HEK293 (cell line): ENCODE results near the gene TRAP1.
A peak's percentile ranks its signal among the peaks of the same experiment; 100 is the strongest.

ENCODE experiments used
- KLF16 ChIP-seq: fragments of 450-650 bp; formaldehyde crosslinking; IDR thresholded peaks from 2 replicates; pipeline ENCODE4 v1.5.1; 2017; ENCODE audit warnings: missing biosample characterization, missing genetic modification characterization
- MEIS1 ChIP-seq: sonication (generic); formaldehyde crosslinking; IDR thresholded peaks from 2 replicates; pipeline ENCODE4 v1.8.1; 2022; ENCODE audit warnings: missing genetic modification reagents, mild to moderate bottlenecking, borderline replicate concordance
- SP3 ChIP-seq: fragments of 450-650 bp; formaldehyde crosslinking; IDR thresholded peaks from 2 replicates; pipeline ENCODE4 v1.5.1; 2016; ENCODE audit warnings: missing biosample characterization, missing genetic modification characterization
- SP7 ChIP-seq: fragments of 450-650 bp; formaldehyde crosslinking; IDR thresholded peaks from 2 replicates; pipeline ENCODE4 v1.5.1; 2016; ENCODE audit warnings: missing biosample characterization, missing genetic modification characterization
- YY1 ChIP-seq: fragments of 450-650 bp; formaldehyde crosslinking; IDR thresholded peaks from 2 replicates; pipeline ENCODE4 v1.5.1; 2018; ENCODE audit warnings: missing biosample characterization, missing genetic modification characterization
- ZBTB1 ChIP-seq: fragments of 450-650 bp; formaldehyde crosslinking; IDR thresholded peaks from 2 replicates; pipeline ENCODE4 v1.5.1; 2016; ENCODE audit warnings: missing biosample characterization, missing genetic modification characterization
- ZBTB21 ChIP-seq: fragments of 450-650 bp; formaldehyde crosslinking; IDR thresholded peaks from 2 replicates; pipeline ENCODE4 v1.5.1; 2017; ENCODE audit warnings: missing biosample characterization, missing genetic modification characterization
- ZNF10 ChIP-seq: fragments of 450-650 bp; formaldehyde crosslinking; IDR thresholded peaks from 2 replicates; pipeline ENCODE4 v1.5.1; 2017; ENCODE audit warnings: missing biosample characterization, missing genetic modification characterization
- ZNF19 ChIP-seq: fragments of 450-650 bp; formaldehyde crosslinking; IDR thresholded peaks from 2 replicates; pipeline ENCODE4; 2016; ENCODE audit warnings: missing biosample characterization, missing genetic modification characterization, low read depth
- ZNF2 ChIP-seq: fragments of 450-650 bp; formaldehyde crosslinking; IDR thresholded peaks from 2 replicates; pipeline ENCODE4 v1.5.1; 2016; ENCODE audit warnings: missing biosample characterization, missing genetic modification characterization
- ZNF324 ChIP-seq: fragments of 450-650 bp; formaldehyde crosslinking; IDR thresholded peaks from 2 replicates; pipeline ENCODE4 v1.5.1; 2016; ENCODE audit warnings: missing biosample characterization, missing genetic modification characterization
- ZNF335 ChIP-seq: fragments of 450-650 bp; formaldehyde crosslinking; conservative IDR thresholded peaks from 2 replicates; pipeline ENCODE4 v1.5.1; 2016; ENCODE audit warnings: missing biosample characterization, missing genetic modification characterization
- ZNF423 ChIP-seq: fragments of 450-650 bp; formaldehyde crosslinking; IDR thresholded peaks from 2 replicates; pipeline ENCODE4 v1.5.1; 2016; ENCODE audit warnings: missing biosample characterization, missing genetic modification characterization
- ZNF561 ChIP-seq: fragments of 450-650 bp; IDR thresholded peaks from 2 replicates; pipeline ENCODE4 v1.5.1; 2018; ENCODE audit warnings: missing biosample characterization, missing genetic modification characterization, borderline replicate concordance
- ZNF596 ChIP-seq: fragments of 450-650 bp; IDR thresholded peaks from 2 replicates; pipeline ENCODE4 v1.5.0; 2018; ENCODE audit warnings: missing biosample characterization, mild to moderate bottlenecking, missing genetic modification characterization, moderate library complexity
- ZNF600 ChIP-seq: fragments of 450-650 bp; formaldehyde crosslinking; IDR thresholded peaks from 2 replicates; pipeline ENCODE4 v1.5.1; 2016; ENCODE audit warnings: missing biosample characterization, missing genetic modification characterization
- ZNF610 ChIP-seq: fragments of 450-650 bp; formaldehyde crosslinking; IDR thresholded peaks from 2 replicates; pipeline ENCODE4 v1.5.1; 2016; ENCODE audit warnings: missing biosample characterization, missing genetic modification characterization, borderline replicate concordance
- ZNF660 ChIP-seq: fragments of 450-650 bp; IDR thresholded peaks from 2 replicates; pipeline ENCODE4 v1.5.1; 2018; ENCODE audit warnings: missing biosample characterization, mild to moderate bottlenecking, missing genetic modification characterization
- ZNF677 ChIP-seq: fragments of 450-650 bp; IDR thresholded peaks from 2 replicates; pipeline ENCODE4 v1.5.0; 2018; ENCODE audit warnings: missing biosample characterization, mild to moderate bottlenecking, missing genetic modification characterization, moderate library complexity
- ZNF777 ChIP-seq: fragments of 450-650 bp; formaldehyde crosslinking; IDR thresholded peaks from 2 replicates; pipeline ENCODE4 v1.5.1; 2017; ENCODE audit warnings: missing biosample characterization, missing genetic modification characterization, borderline replicate concordance
- ZNF785 ChIP-seq: fragments of 450-650 bp; formaldehyde crosslinking; IDR thresholded peaks from 2 replicates; pipeline ENCODE4 v1.5.1; 2016; ENCODE audit warnings: missing biosample characterization, missing genetic modification characterization
- ZNF792 ChIP-seq: fragments of 450-650 bp; formaldehyde crosslinking; IDR thresholded peaks from 2 replicates; pipeline ENCODE4 v1.5.1; 2016; ENCODE audit warnings: missing biosample characterization, missing genetic modification characterization
- ZNF837 ChIP-seq: fragments of 450-650 bp; formaldehyde crosslinking; IDR thresholded peaks from 2 replicates; pipeline ENCODE4 v1.5.1; 2016; ENCODE audit warnings: missing biosample characterization, missing genetic modification characterization
- ZNF843 ChIP-seq: fragments of 450-650 bp; formaldehyde crosslinking; IDR thresholded peaks from 2 replicates; pipeline ENCODE4 v1.5.1; 2016; ENCODE audit warnings: missing biosample characterization, missing genetic modification characterization
- TF ChIP-seq, protein P1 (sequence below): fragments of 450-650 bp; formaldehyde crosslinking; IDR thresholded peaks from 2 replicates; pipeline ENCODE4 v1.5.1; 2016; ENCODE audit warnings: missing biosample characterization, missing genetic modification characterization
- TF ChIP-seq, protein P2 (sequence below): fragments of 450-650 bp; formaldehyde crosslinking; IDR thresholded peaks from 2 replicates; pipeline ENCODE4 v1.5.1; 2016; ENCODE audit warnings: missing biosample characterization, missing genetic modification characterization
- TF ChIP-seq, protein P3 (sequence below): fragments of 450-650 bp; formaldehyde crosslinking; IDR thresholded peaks from 2 replicates; pipeline ENCODE4 v1.5.1; 2016; ENCODE audit warnings: missing biosample characterization, missing genetic modification characterization
- TF ChIP-seq, protein P4 (sequence below): fragments of 450-650 bp; formaldehyde crosslinking; IDR thresholded peaks from 2 replicates; pipeline ENCODE4 v1.5.1; 2016; ENCODE audit warnings: missing biosample characterization, missing genetic modification characterization

Gene TRAP1

DNA sequence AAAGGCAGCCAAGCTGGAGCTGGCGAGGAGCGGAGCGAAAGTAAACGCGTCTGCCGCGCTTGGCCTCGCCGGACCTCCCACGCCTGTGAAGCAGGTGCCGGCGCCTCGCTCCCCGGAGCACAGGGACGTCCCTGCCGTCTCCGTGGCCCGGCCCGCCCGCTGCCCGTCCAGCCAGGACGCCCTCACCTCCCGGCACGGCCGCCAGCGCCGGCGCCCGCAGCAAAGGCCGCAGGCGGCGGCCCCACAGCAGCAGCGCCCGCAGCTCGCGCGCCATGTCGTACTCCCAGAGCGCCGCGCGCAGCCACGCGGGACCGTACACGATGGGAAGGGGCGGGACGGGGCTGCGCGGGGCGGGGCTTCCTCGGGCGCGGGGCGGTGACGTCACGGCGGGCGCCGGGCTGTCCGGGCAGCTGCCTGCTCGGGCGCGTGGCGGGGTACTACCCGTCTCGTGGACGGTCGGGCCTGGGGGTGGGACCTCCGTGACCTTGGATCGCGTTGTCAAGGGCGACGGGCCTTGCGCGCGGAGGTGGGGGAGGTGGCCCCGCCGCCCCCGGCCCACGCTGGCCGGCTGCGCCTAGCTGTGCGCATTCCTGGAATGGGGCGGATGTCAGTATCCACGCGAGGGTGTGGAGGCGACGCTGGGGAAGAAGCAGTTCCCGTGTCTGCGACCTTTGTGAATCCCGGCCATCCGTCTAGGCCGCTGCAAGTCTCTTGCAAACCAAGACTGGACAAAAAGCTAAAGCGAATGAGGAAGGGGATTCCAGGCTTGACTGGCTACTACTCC, at the start of gene TRAP1 (continued):
- TF ChIP-seq ZBTB1 (tag by site-specific recombination), result peak; percentile 82; the same call in 1 of the 2 replicates
- TF ChIP-seq ZNF10 (tag by site-specific recombination), result peak; percentile 77; the same call in 1 of the 2 replicates
- no peak for TF ChIP-seq ZNF423
- TF ChIP-seq ZNF677 (tag by site-specific recombination), result peak; percentile 42; the same call in 1 of the 2 replicates
- no peak for TF ChIP-seq ZNF19
- TF ChIP-seq, protein P1, sequence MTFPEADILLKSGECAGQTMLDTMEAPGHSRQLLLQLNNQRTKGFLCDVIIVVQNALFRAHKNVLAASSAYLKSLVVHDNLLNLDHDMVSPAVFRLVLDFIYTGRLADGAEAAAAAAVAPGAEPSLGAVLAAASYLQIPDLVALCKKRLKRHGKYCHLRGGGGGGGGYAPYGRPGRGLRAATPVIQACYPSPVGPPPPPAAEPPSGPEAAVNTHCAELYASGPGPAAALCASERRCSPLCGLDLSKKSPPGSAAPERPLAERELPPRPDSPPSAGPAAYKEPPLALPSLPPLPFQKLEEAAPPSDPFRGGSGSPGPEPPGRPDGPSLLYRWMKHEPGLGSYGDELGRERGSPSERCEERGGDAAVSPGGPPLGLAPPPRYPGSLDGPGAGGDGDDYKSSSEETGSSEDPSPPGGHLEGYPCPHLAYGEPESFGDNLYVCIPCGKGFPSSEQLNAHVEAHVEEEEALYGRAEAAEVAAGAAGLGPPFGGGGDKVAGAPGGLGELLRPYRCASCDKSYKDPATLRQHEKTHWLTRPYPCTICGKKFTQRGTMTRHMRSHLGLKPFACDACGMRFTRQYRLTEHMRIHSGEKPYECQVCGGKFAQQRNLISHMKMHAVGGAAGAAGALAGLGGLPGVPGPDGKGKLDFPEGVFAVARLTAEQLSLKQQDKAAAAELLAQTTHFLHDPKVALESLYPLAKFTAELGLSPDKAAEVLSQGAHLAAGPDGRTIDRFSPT (tag by site-specific recombination), result peak; percentile 73
- peak; percentile 72; the same call in 1 of the 2 replicates for TF ChIP-seq ZNF777 (tag by site-specific recombination)
- no peak for TF ChIP-seq ZNF324 (tag by site-specific recombination)
- TF ChIP-seq ZNF610 (tag by site-specific recombination), result no peak
- TF ChIP-seq KLF16, result 0 out of 2 replicates have a peak, but pooled peaks have one; percentile 43
- TF ChIP-seq ZNF561 (tag by site-specific recombination), result peak; percentile 65; the same call in 1 of the 2 replicates
- peak; percentile 35; the same call in 1 of the 2 replicates for TF ChIP-seq ZBTB21 (tag by site-specific recombination)
- TF ChIP-seq ZNF2 (tag by site-specific recombination), result 0 out of 2 replicates have a peak, but pooled peaks have one; percentile 16
- TF ChIP-seq, protein P2, sequence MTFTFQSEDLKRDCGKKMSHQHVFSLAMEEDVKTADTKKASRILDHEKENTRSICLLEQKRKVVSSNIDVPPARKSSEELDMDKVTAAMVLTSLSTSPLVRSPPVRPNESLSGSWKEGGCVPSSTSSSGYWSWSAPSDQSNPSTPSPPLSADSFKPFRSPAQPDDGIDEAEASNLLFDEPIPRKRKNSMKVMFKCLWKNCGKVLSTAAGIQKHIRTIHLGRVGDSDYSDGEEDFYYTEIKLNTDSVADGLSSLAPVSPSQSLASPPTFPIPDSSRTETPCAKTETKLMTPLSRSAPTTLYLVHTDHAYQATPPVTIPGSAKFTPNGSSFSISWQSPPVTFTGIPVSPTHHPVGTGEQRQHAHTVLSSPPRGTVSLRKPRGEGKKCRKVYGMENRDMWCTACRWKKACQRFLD, result no peak
- peak; percentile 39; the same call in 1 of the 2 replicates for TF ChIP-seq ZNF600 (tag by site-specific recombination)
- peak; percentile 50; the same call in 1 of the 2 replicates for TF ChIP-seq ZNF596 (tag by site-specific recombination)
- 0 out of 2 replicates have a peak, but pooled peaks have one; percentile 24 for TF ChIP-seq ZNF660 (tag by site-specific recombination)
- TF ChIP-seq MEIS1 (CRISPR knock-in tag), result no peak
- 0 out of 2 replicates have a peak, but pooled peaks have one; percentile 54 for TF ChIP-seq ZNF792 (tag by site-specific recombination)
- TF ChIP-seq SP7 (tag by site-specific recombination), result peak; percentile 50
- TF ChIP-seq, protein P3, sequence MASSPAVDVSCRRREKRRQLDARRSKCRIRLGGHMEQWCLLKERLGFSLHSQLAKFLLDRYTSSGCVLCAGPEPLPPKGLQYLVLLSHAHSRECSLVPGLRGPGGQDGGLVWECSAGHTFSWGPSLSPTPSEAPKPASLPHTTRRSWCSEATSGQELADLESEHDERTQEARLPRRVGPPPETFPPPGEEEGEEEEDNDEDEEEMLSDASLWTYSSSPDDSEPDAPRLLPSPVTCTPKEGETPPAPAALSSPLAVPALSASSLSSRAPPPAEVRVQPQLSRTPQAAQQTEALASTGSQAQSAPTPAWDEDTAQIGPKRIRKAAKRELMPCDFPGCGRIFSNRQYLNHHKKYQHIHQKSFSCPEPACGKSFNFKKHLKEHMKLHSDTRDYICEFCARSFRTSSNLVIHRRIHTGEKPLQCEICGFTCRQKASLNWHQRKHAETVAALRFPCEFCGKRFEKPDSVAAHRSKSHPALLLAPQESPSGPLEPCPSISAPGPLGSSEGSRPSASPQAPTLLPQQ (tag by site-specific recombination), result peak; percentile 59; the same call in 1 of the 2 replicates
- TF ChIP-seq, protein P4, sequence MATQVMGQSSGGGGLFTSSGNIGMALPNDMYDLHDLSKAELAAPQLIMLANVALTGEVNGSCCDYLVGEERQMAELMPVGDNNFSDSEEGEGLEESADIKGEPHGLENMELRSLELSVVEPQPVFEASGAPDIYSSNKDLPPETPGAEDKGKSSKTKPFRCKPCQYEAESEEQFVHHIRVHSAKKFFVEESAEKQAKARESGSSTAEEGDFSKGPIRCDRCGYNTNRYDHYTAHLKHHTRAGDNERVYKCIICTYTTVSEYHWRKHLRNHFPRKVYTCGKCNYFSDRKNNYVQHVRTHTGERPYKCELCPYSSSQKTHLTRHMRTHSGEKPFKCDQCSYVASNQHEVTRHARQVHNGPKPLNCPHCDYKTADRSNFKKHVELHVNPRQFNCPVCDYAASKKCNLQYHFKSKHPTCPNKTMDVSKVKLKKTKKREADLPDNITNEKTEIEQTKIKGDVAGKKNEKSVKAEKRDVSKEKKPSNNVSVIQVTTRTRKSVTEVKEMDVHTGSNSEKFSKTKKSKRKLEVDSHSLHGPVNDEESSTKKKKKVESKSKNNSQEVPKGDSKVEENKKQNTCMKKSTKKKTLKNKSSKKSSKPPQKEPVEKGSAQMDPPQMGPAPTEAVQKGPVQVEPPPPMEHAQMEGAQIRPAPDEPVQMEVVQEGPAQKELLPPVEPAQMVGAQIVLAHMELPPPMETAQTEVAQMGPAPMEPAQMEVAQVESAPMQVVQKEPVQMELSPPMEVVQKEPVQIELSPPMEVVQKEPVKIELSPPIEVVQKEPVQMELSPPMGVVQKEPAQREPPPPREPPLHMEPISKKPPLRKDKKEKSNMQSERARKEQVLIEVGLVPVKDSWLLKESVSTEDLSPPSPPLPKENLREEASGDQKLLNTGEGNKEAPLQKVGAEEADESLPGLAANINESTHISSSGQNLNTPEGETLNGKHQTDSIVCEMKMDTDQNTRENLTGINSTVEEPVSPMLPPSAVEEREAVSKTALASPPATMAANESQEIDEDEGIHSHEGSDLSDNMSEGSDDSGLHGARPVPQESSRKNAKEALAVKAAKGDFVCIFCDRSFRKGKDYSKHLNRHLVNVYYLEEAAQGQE (tag by site-specific recombination), result peak; percentile 46
- no peak for TF ChIP-seq ZNF843 (tag by site-specific recombination)
- peak; percentile 65; the same call in 1 of the 2 replicates for TF ChIP-seq YY1 (tag by site-specific recombination)
- TF ChIP-seq ZNF335 (tag by site-specific recombination), result peak; percentile 95
- 0 out of 2 replicates have a peak, but pooled peaks have one; percentile 28 for TF ChIP-seq ZNF785 (tag by site-specific recombination)
- TF ChIP-seq ZNF837 (tag by site-specific recombination), result 0 out of 2 replicates have a peak, but pooled peaks have one; percentile 18
- peak; percentile 49 for TF ChIP-seq SP3 (tag by site-specific recombination)
